GM19328 (cell line): ENCODE measurements around the gene ZNF335.
"Not testable (repeated sequence)": the region's sequence is repeated elsewhere in the genome, so short reads cannot be mapped to it uniquely, and the experiment has no call there.

Source experiments
- ATAC-seq: cut with Tn5 transposase; IDR thresholded peaks from one replicate; pipeline ENCODE4 v1.9.1; 2021; ENCODE audit warnings: mild to moderate bottlenecking, moderate library complexity; ENCODE audit not compliant: unreplicated experiment

Gene ZNF335

DNA sequence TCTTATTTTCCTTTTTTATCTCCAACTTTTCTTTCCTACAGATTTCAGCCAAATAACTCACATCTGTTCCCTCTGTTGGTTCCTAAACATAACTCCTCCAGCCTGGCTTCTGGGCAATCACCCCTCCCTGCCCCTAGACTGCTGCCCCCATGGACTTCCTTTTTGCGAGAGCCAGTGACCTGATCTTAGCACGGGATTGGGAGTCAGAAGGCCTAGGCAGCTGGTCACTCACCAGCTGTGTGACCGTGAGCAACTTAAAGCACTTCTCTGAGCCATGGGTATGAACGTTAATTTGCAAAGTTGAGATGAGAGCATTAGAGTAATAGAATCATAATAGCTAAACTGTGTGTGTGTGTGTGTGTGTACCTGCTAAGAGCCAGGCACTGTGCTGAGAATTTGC lies 32.2 kb upstream of the ZNF335 start:
- ATAC-seq: no peak

DNA sequence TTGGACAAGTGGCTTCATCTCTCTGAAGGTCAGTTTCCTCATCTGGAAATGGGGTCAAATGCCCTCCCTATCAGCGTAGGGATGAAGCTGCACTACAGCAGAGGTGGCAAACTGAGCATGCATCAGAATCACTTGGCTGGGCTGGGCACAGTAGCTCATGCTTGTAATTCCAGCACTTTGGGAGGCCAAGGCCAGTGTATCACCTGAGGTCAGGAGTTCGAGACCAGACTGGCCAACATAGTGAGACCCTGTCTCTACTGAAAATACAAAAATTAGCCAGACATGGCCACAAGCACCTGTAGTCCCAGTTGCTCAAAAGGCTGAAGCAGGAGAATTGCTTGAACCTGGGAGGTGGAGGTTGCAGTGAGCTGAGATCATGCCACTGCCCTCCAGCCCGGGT lies 30.0 kb upstream of the ZNF335 start:
- ATAC-seq: no peak

DNA sequence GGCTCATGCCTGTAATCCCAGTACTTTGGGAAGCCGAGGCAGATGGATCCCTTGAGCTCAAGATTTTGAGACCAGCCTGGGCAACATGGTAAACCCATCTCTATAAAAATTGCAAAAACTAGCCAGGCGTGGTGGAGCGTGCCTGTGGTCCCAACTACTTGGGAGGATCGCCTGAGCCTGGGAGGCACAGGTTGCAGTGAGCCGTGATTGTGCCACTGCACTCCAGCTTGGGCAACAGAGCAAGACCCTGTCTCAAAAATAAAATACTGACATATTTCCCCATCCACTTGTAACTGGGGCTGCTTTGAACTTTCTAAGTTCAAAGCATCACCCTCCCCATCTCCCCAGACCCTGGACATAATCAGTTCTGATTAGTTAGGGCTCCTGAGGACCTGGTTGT lies 29.5 kb upstream of the ZNF335 start:
- ATAC-seq: no peak

DNA sequence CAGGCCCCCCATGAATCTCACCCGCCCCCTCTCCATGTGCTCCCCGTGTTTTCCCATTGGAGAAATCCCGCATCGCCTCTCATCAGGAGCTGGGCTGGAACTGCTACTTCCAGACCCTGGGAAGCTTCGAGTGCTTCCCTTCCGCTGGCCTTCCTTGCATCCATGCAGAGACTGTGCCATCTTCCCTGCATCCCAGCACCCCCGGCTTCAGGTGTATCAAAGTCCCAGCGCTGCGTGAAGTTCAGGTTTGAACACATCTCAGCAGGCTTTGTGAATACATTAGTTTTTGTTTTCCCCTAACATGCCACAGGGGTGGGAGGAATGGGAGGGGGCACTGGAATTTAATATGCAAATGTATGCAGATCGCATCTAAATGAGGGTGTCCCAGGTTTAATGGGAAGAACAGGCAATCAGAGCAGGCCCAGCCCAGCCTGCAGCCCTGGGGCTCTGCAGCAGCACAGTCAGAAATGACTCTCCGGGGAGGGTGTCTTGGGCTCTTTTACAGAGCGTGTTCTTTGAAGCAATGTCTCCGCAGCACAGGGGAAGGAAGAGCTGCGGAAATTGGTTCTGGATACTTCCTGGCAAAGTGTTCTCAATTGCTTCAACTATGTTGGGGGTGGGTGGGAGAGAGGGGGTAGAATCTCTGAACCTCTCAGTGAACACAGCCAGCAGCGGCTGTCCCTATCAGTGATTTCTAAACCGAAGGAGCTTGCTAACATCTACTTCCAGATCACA lies 28.4 kb upstream of the ZNF335 start:
- ATAC-seq: no peak

DNA sequence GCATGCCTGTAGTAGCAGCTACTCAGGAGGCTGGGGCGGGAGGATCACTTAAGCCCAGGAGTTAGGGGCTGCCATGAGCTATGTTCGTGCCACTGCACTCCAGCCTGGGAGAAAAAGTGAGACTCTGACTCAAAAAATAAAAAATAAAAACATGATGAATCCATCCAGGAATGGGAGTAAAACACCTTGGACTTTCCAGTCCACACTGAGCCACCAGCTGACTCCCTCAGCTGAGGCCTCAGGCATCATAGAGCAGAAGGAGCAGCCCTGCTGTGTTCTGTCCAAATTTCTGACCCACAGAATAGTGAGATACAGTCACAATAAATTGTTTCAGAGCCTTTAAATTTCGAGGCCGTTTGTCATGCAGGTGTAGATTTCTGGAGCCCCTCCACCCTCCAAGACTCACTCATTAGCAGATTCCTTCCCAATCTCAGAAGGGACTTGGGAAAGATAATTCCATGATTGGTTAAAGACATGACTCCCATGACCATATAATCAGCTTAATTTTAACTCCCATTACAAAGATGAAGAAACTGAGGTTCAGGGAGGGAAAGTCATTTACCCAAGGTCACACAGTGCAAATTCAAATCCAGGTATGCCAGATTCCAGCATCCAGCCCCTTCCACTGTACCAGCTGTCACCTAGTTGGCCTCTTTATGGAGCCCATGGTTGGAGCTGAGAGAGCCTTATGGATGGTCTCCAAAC lies 27.7 kb upstream of the ZNF335 start:
- no peak for ATAC-seq

DNA sequence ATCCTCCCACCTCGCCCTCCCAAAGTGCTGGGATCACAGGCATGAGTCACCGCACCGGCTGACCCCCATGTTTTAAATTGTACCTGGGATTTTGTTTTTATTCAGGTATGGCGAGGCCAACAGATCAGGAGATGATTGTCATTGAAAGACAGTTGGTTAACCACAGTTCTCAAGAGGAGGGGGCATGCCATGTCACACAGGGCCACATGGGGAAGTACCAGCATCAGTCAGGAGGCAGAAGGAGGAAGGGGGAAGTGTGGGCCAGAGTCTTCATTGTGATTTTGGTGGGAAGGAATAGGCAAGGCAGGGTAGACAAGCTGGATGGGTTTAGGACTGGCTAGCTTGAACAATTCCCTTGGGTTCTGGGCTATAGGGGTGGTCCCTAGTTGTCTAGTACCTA lies 26.8 kb upstream of the ZNF335 start:
- ATAC-seq: no peak

DNA sequence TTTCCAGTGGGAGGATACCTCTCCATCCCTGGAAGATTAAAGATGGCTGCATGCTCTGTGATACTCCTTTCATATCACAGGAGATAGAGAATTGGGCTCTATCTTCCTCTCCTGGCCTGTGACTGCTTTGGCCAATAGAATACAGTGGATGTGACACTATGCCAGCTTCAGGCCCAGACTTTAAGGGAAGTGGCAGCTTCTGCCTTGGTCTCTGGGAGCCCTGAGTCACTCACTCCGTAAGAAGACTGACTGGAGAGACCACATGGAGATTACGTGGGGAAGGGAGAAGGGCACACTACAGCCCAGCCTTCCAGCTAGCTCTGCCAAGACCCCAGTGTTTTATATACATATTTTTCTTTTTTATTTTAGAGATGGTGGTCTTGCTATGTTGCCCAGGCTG lies 26.3 kb upstream of the ZNF335 start:
- ATAC-seq: no peak

DNA sequence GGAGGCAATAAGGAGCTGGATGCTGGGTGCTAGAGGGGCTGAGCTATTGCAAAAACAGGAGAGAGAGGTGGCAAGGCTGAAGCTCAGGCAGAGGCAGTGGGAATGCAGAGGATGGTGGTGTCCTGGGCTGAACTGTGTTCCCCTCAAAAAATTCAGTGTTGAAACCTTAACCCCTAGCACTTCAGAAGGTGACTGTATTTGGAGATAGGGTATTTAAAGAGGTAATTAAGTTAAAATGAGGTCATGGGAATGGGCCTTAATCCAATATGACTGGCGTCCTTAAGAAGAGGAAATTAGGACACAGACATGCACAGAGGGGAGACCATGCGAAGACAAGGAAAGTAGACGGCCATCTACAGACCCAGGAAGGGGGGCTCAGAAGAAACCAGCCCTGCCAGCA lies 25.2 kb upstream of the ZNF335 start:
- no peak for ATAC-seq

DNA sequence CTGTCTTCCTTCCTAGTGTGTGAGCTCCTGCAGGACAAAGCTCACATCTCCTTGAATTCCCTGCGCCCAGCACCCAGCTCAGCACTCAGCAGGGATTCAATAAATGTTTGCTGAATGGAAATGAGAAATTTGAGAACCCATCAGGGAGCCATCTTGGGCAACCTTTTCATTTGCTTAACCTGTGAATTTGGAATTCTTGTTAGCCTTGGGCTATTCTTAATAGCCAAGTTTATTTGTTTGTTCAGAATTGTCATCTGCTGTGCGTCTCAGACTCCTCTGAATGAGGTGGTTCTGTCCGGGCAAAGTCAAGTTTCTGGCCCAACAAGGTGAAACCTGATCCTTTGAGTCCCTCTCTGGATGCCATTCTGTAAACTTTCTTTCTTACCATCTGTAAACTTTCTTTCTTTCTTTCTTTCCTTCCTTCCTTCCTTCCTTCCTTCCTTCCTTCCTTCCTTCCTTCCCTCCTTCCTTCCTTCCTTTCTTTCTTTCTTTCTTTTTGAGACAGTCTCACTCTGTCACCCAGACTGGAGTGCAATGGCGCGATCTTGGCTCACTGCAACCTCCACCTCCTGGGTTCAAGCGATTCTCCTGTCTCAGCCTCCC lies 23.6 kb upstream of the ZNF335 start:
- not testable (repeated sequence) for ATAC-seq

DNA sequence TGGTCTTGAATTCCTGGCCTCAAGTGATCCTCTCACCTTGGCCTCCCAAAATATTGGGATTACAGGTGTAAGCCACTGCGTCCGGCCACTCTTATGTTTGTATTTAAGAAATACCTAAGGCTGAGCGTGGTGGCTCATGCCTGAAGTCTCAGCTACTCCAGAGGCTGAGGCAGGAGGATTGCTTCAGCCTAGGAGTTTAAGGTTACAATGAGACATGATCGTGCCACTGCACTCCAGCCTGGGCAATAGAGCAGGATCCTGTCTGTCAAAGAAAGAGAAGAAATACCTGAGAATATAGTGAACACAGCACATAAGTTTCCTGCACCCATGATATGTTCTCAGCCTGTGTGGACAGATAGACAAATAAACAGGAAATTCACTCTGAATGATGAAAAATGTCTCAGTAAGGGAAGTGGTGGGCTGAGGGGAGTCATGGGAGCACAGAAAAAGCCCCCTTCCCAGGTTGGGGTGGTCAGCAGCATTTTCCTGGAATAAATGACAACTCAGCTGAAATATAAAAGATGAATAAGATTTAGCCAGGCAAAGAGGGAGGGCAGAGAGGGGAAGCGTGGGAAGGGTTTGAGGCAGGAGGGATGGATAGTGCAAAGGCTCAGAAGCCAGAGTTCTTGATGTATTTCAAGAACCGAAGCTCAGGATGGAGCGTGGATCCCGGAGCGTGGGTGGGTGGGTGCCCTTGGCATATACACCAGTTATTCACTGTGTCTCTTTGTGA lies 22.9 kb upstream of the ZNF335 start:
- ATAC-seq: no peak

DNA sequence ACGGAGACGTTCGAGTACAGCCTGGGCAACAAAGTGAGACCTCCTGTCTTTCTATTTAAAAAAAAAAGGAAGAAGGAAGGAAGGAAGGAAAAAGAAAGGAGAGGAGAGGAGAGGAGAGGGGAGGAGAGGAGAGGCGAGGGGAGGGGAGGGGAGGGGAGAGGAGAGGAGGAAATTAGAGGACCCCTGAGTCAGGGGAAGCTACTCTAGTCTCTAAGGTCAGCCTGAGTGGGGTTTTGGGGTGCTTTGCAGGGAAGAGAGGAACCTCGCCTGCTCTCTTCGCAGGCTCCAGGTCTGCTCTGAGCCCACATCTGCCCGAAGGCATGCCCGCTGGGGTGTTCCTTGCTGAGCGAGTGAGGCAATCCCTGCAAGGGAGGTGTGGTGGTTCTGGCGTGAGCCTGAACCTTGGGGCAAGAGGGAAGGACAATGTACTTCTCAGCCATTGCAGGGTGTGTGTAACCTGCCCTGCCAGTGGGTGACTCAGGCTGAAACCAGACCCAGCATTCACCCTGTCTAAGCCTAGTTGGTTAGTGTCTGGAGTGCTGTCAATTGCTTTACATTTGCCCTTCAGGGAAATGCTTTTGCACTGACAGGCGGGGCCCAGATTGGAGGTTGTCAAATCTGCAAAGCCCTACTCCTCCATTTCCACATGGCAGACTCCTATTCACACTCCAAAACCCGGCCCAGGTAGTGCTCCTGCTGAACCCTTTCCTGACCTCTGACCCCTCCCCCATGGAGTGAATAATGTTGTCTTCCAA lies 21.4 kb upstream of the ZNF335 start:
- no peak for ATAC-seq

DNA sequence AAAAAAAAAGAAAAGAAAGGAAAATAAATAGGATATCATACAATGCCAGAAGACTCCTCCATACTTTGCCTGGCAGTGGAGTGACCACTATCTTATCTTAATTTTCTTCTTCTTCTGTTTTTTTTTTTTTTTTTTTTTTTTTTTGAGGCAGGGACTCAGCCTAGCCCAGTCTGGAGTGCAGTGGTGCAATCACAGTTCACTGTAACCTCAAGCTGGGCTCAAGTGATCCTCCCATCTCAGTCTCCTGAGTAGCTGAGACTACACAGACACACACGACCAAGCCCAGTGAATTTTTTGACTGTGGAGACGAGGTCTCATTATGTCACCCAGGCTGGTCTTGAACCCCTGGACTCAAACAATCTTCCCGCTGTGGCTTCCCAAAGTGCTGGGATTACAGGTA lies 19.6 kb upstream of the ZNF335 start:
- ATAC-seq: no peak

DNA sequence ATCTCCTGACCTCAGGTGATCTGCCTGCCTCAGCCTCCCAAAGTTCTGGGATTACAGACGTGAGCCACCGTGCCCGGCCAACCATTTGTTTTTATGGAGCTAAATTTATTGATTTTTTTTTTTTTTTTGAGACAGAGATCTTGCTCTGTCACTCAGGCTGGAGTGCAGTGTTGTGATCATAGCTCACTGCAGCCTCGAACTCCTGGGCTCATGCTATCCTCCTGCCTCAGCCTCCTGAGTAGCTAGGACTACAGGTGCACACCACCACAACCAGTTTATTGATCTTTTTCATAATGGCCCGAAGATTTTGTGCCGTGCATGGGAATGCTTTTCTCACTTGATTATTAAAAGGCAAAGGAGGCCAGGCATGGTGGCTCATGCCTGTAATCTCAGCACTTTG lies 16.8 kb upstream of the ZNF335 start:
- not testable (repeated sequence) for ATAC-seq

DNA sequence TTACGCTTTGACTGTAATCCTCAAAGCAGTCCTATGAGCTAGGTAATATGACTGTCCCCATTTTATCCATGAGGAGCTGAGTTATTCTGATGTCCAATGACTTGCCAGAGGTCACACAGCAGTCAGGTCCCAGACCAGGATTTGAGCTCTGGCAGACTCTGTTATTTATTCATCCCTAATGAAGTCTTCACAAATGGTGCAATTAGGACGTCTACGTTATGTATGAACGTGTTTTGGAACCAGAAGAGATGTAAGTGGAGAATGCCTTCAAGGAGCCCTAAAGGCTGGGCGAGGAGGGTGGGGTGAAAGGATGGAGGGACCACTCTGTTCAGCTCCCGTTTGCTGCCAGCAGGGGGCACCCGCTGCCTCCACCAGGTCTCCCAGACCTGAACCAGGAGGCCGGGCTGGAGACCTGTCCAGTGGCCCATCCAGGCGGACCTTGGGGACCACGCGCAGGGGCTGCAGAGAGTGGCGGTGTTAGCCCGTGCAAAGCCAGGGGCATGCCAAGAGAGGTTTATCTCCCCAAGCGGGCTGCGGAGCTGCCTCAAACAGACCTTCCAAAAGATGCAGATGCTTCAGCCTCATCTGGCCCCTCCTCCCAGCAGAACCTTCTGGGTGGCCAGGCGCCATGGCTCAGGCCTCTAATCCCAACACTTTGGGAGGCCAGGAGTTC lies 15.2 kb upstream of the ZNF335 start:
- ATAC-seq: no peak

DNA sequence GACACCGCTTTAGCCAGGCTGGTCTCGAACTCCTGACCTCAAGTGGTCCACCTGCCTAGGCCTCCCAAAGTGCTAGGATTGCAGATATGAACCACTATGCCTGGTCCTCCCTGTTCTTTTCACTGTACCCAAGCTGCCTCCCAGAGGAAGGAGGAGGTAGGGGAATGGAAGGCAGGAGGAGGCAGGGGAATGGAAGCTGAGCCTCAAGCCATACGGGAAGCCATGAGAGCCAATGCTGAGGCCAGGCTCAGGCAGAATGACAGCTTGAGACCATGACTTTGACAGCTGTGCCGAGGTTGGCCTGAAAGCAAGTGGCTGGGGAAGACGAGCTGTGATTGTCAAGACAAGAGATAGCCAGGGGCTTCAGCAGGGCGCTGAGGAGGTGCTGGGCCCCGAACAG lies 13.6 kb upstream of the ZNF335 start:
- ATAC-seq: no peak

DNA sequence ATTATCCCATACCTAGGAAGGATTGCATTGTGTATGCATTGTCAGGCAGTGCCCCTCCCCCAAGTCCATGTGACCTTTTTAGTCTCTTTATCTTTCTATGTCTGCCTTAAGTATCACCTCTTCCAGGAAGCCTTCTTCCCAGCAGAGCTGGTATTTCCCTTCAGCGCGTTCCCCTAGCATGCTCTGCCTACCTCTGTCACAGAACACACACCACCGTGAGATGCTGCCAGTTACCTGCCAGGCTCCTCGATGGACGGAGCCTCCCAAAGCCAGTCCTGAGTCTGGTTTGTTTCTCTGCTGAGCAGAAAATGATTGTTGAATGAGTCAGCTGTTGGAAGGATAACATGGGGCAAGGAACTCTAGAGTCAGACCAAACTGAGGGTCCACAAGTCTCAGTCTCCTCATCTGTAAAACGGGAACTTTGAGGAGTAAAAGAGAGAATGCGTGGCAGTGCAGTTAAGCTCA lies 11.3 kb upstream of the ZNF335 start:
- no peak for ATAC-seq

DNA sequence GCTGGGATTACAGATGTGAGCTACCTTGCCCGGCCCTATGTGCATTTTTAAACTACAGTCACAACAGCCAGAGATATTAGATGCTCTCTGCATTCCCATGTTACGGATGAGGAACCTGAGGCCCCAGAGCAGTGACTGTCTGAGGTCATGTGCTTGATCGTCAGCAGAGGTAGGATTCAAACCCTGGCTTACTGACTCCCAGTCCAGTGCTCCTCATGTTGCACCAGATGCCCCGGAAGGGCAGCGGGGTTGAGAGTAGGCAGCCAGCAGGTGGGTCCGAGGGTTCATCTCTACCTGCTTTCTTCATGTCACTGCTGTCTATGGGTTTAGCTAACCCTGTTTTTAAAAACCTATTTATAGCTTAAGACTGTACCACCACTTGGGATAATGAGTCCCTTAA lies 9.3 kb upstream of the ZNF335 start:
- no peak for ATAC-seq

DNA sequence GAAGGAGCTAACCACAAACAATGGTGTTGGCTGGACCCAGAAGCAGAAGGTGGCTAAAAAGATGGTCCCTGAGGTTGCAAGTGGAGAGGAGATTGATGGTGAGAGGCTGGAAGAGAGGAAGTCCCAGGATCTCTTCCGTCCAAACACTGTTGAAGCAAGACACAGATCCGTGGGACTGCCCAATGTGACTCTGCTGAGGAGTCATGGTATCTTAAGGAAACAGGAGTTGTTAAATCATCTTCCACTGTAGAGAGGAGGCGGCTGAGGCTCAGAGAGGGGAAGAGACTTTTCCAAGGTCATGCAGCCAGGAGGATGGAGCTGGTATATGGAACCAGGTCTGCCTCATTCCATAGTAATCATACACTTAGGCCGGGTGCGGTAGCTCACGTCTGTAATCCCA lies 4.1 kb upstream of the ZNF335 start:
- no peak for ATAC-seq

DNA sequence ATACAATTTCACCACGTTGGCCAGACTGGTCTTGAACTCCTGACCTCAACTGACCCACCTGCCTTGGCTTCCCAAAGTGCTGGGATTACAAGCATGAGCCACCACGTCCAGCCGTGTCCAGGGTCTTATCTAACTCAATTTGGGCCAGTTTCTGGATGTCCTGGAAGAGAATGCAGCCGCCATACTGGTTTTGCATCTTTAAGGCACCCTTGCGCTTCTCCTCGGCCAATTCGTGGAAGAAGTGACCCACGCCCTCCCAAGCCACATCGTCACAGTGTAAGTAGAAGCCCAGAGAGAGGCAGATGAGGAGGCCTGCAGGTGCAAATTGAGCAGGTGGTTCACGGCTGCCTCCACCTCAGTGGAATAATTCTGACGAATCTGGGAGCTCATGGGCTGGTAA lies 3.7 kb upstream of the ZNF335 start:
- ATAC-seq: no peak

DNA sequence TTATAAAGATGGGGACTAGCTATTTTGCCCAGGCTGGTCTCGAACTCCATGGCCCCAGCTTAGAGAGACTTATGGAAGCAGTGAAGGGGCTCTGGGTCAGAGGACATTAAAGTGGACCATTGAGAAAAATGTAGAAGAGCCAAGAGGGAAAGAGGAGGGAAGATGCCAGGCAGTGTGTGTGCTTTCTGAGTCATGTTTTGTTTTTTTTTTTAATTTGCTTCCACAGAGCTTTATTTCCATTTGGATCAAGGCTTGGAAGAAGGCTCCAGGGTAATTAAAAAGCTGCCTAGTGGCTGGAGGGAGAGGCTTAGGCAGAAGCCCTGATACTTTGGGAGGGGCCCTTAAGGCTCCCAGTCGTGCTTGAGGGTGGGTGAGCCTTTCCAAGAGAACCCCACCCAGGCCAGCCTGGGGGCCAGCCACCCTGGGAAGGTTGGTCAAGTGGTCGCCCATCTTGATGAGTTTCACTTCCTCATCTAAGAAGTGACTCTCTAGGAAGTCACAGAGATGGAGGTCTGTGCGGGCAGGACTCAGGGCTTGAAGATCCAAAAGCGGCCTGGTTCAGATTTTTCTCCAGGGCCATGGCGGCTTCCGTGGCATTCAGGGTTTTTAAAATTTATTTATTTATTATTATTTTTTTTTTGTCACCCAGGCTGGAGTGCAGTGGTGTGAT lies 3.0 kb upstream of the ZNF335 start:
- ATAC-seq: no peak
